Measurements from ENCODE around the gene SCRT2. TPM values are rescaled to one million over a fixed set of nuclear protein-coding genes. Genes with fewer than 3 reads are reported as not detected.
"Not testable (repeated sequence)": the region's sequence is repeated elsewhere in the genome, so short reads cannot be mapped to it uniquely, and the experiment has no call there.

The SCRT2 gene
- polyA plus RNA-seq (ENCODE audit: insufficient read depth in 1 of 5, insufficient read length in 5 of 5, low replicate concordance in 1 of 5): not detected
- long read RNA-seq, donor 1: 0 reads
- long read RNA-seq, donor 2: 0 reads
- long read RNA-seq, donor 3: 0 reads
- long read RNA-seq, donor 4: 0 reads
- long read RNA-seq, donor 5: 0 reads
- long read RNA-seq, donor 6: 0 reads
- long read RNA-seq, donor 7: 0 reads
- long read RNA-seq, donor 8: 0 reads

GRCh38 chr20:675453-676314 is at the start of gene SCRT2:
SCRT2 (minus strand) TSS chr20:675802; CDS start chr20:675601, 201 bp downstream.
- DNase-seq: peak; percentile 81 to 82

GRCh38 chr20:724797-725196 is 49.2 kb upstream of the SCRT2 start:
- not testable (repeated sequence) for DNase-seq

- DNase-seq: no peak
These were observed 48.2 kb upstream of the SCRT2 start for GRCh38 chr20:723756-724155.

GRCh38 chr20:722822-723644 is 47.4 kb upstream of the SCRT2 start:
- no peak for DNase-seq

GRCh38 chr20:721876-722275 is 46.3 kb upstream of the SCRT2 start:
- DNase-seq: no peak

- no peak for DNase-seq
These were observed 44.2 kb upstream of the SCRT2 start for GRCh38 chr20:719816-720215.

- DNase-seq: no peak
These were observed 43.5 kb upstream of the SCRT2 start for GRCh38 chr20:719068-719467.

- no peak for DNase-seq
These were observed 42.2 kb upstream of the SCRT2 start for GRCh38 chr20:717832-718231.

GRCh38 chr20:717271-717670 is 41.7 kb upstream of the SCRT2 start:
- no peak for DNase-seq

GRCh38 chr20:714453-714852 is 38.9 kb upstream of the SCRT2 start:
- DNase-seq: no peak

GRCh38 chr20:711576-711975 is 36.0 kb upstream of the SCRT2 start:
- DNase-seq: no peak

GRCh38 chr20:710780-711450 is 35.3 kb upstream of the SCRT2 start:
- DNase-seq: no peak

GRCh38 chr20:709991-710779 is 34.6 kb upstream of the SCRT2 start:
- DNase-seq: no peak

- DNase-seq: peak in 1 of 2 donors; percentile 16
These were observed 33.8 kb upstream of the SCRT2 start for GRCh38 chr20:709423-709822.

GRCh38 chr20:708956-709355 is 33.4 kb upstream of the SCRT2 start:
- no peak for DNase-seq

GRCh38 chr20:707451-708110 is 32.0 kb upstream of the SCRT2 start:
- DNase-seq: no peak

GRCh38 chr20:706366-706885 is 30.8 kb upstream of the SCRT2 start:
- DNase-seq: no peak

- DNase-seq: no peak
These were observed 29.1 kb upstream of the SCRT2 start for GRCh38 chr20:704726-705125.

- DNase-seq: no peak
These were observed 27.8 kb upstream of the SCRT2 start for GRCh38 chr20:703426-703825.

- no peak for DNase-seq
These were observed 27.4 kb upstream of the SCRT2 start for GRCh38 chr20:703006-703405.

Measured in right lung (tissue), 10 donors.